Measurements from ENCODE around the gene CP. TPM values are rescaled to one million over a fixed set of nuclear protein-coding genes. Genes with fewer than 3 reads are reported as not detected.

Gene CP
- total RNA-seq, 2 experiments from 2014 or later: not detected

DNA sequence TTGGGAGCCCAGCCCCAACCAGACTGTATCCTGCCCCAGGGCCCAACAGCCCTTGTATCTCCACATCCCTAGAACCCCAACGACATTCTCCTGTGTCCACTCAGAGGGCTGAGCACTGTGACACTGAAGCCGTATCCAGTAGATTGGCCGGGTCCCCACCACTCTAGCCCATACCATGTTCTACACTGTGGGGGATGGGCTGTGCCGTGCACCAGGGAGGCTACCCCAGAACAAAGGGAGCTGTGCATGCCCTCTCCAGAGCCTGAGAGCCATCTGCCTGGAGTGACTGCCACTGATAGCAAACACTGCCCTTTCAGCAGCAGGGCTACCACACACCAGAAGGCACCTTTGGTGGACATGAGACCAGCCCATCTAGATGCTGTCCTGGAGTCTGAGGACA lies 37.1 kb upstream of the CP start:
- intact Hi-C loops (cut with micrococcal nuclease; ENCODE audit: unreplicated experiment): no loop called here
- Histone ChIP-seq H3K4me1 (ENCODE audit: insufficient read depth, low read length, poor library complexity, severe bottlenecking) (peaks cover 8% of the 10 kb centered on the region), H2AFZ (ENCODE audit: low read length) (no peak overlapping the region), H3K79me2 (ENCODE audit: insufficient read depth, low read depth, low read length) (no peaks in the 10 kb centered on the region), H3K4me3 (ENCODE audit: low read depth, low read length, poor library complexity, severe bottlenecking) (no peak overlapping the region), H3K27ac (ENCODE audit: low read depth, low read length, poor library complexity, severe bottlenecking) (no peak overlapping the region), H3K9me3 (ENCODE audit: low read length) (no peaks in the 10 kb centered on the region), H3K36me3 (ENCODE audit: insufficient read depth, low read length) (no peaks in the 10 kb centered on the region), H3K9me2 (ENCODE audit: insufficient read depth, low read length) (no peaks in the 10 kb centered on the region), H4K20me1 (ENCODE audit: insufficient read depth, low read length) (no peaks in the 10 kb centered on the region), H3K4me2 (ENCODE audit: low read length) (no peak overlapping the region)
- no peak for DNase-seq (ENCODE audit: low spot score)
- BruUV-seq (replicated peaks): no TSS peak
- ChIA-PET POLR2A (interaction anchor here (0.6 to 1.7 kb wide), 3 partner anchors 36 to 162 kb away, joined by 3 to 5 read pairs (median 4); no protein-coding TSS in a partner anchor), CTCF (ENCODE audit: unreplicated experiment) (no interaction called here)
- TF ChIP-seq, protein P1, sequence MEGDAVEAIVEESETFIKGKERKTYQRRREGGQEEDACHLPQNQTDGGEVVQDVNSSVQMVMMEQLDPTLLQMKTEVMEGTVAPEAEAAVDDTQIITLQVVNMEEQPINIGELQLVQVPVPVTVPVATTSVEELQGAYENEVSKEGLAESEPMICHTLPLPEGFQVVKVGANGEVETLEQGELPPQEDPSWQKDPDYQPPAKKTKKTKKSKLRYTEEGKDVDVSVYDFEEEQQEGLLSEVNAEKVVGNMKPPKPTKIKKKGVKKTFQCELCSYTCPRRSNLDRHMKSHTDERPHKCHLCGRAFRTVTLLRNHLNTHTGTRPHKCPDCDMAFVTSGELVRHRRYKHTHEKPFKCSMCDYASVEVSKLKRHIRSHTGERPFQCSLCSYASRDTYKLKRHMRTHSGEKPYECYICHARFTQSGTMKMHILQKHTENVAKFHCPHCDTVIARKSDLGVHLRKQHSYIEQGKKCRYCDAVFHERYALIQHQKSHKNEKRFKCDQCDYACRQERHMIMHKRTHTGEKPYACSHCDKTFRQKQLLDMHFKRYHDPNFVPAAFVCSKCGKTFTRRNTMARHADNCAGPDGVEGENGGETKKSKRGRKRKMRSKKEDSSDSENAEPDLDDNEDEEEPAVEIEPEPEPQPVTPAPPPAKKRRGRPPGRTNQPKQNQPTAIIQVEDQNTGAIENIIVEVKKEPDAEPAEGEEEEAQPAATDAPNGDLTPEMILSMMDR (conservative IDR thresholded peaks at IDR 0.05; ENCODE audit: low read length): no peak

DNA sequence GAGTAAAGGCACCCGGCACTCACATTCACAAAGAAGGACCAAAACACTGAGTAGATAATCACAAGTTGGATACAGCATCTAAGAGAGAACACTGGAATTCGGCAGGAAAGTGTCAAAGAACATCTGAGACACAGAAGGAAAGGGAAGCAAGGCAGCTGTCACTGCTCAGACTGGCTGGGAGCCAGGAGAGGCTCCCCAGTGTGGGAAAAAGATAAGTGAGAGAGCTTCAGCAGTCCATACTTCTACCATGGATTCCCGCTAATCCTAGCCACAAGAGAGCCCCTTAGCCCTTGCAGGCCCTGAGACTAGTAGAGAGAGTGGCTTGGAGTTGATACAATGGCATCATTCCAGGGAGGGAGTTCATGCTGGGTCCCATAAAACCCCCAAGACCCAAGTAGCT lies 36.7 kb upstream of the CP start:
- intact Hi-C loops (cut with micrococcal nuclease; ENCODE audit: unreplicated experiment): no loop called here
- no peak overlapping the region for H3K27ac ChIP-seq (ENCODE audit: low read depth, low read length, poor library complexity, severe bottlenecking)
- POLR2A ChIA-PET: interaction anchor here (0.6 to 1.7 kb wide), 3 partner anchors 35 to 162 kb away, joined by 3 to 5 read pairs (median 4); no protein-coding TSS in a partner anchor
- H3K4me1 ChIP-seq (ENCODE audit: insufficient read depth, low read length, poor library complexity, severe bottlenecking): peaks cover 4% of the 10 kb centered on the region
- no peaks in the 10 kb centered on the region for H3K36me3 ChIP-seq (ENCODE audit: insufficient read depth, low read length)
- TF ChIP-seq, protein P1 (conservative IDR thresholded peaks at IDR 0.05; ENCODE audit: low read length): no peak
- no peak for TF ChIP-seq EZH2phosphoT487 (IDR thresholded peaks at IDR 0.05; ENCODE audit: borderline replicate concordance, low read depth, low read length)
- no peak for DNase-seq (ENCODE audit: low spot score)
- H3K9me3 ChIP-seq (ENCODE audit: low read length): no peaks in the 10 kb centered on the region
- CTCF ChIA-PET (ENCODE audit: unreplicated experiment): no interaction called here
- H3K79me2 ChIP-seq (ENCODE audit: insufficient read depth, low read depth, low read length): no peaks in the 10 kb centered on the region
- no TSS peak for BruUV-seq (replicated peaks)
- no peak overlapping the region for H2AFZ ChIP-seq (ENCODE audit: low read length)
- no peaks in the 10 kb centered on the region for H3K9me2 ChIP-seq (ENCODE audit: insufficient read depth, low read length)
- no peak overlapping the region for H3K4me3 ChIP-seq (ENCODE audit: low read depth, low read length, poor library complexity, severe bottlenecking)
- H4K20me1 ChIP-seq (ENCODE audit: insufficient read depth, low read length): no peaks in the 10 kb centered on the region
- no peak overlapping the region for H3K4me2 ChIP-seq (ENCODE audit: low read length)

DNA sequence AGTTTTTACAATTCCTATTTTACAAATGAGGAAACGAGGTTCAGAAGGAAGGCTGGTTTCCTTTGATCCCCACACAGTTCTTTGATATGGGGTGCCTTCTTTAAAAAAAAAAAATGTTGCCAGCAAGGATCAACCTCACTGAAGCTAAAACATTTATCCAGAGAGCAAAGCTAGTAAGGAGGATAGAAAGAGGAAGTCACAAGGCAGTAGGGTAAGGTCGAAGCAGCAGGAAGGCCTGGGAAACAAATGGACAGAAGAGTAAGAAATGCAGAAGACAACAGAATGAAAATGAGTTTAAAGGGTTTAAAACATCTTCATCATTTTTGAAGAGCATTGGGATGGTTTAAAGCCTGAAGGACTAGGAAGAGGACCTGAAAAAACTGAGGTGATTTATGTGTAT lies 30.6 kb upstream of the CP start:
- Histone ChIP-seq H3K79me2 (ENCODE audit: insufficient read depth, low read depth, low read length) (no peaks in the 10 kb centered on the region), H3K27ac (ENCODE audit: low read depth, low read length, poor library complexity, severe bottlenecking) (no peak overlapping the region), H3K4me1 (ENCODE audit: insufficient read depth, low read length, poor library complexity, severe bottlenecking) (peaks cover 34% of the 10 kb centered on the region), H2AFZ (ENCODE audit: low read length) (no peak overlapping the region), H3K4me3 (ENCODE audit: low read depth, low read length, poor library complexity, severe bottlenecking) (no peak overlapping the region), H3K4me2 (ENCODE audit: low read length) (no peak overlapping the region), H4K20me1 (ENCODE audit: insufficient read depth, low read length) (no peaks in the 10 kb centered on the region), H3K36me3 (ENCODE audit: insufficient read depth, low read length) (no peaks in the 10 kb centered on the region), H3K9me3 (ENCODE audit: low read length) (no peaks in the 10 kb centered on the region), H3K9me2 (ENCODE audit: insufficient read depth, low read length) (no peaks in the 10 kb centered on the region)
- ChIA-PET CTCF (ENCODE audit: unreplicated experiment) (no interaction called here), POLR2A (interaction anchor here (0.6 to 1.1 kb wide), 2 partner anchors 10 to 11 kb away, joined by 3 read pairs; no protein-coding TSS in a partner anchor)
- BruUV-seq (replicated peaks): no TSS peak
- peak; percentile 13 for DNase-seq (ENCODE audit: low spot score)
- TF ChIP-seq, protein P1 (conservative IDR thresholded peaks at IDR 0.05; ENCODE audit: low read length): no peak
- no peak for TF ChIP-seq EZH2phosphoT487 (IDR thresholded peaks at IDR 0.05; ENCODE audit: borderline replicate concordance, low read depth, low read length)
- intact Hi-C loops (cut with micrococcal nuclease; ENCODE audit: unreplicated experiment): no loop called here
